H9 (cell line): ENCODE results near the gene RWDD2A. TPM values are rescaled to one million over a fixed set of nuclear protein-coding genes. Genes with fewer than 3 reads are reported as not detected.

Experiments
- DNase-seq: peaks from one replicate; pipeline ENCODE4 v3.0.0-alpha.2; 2017
- H2AFZ ChIP-seq: one replicate; pipeline ENCODE4 v1.6.1; 2013; ENCODE audit warnings: mild to moderate bottlenecking, low read length, control low read depth, moderate library complexity
- H2AK5ac ChIP-seq: 2 replicates; pipeline ENCODE4 v1.6.1; 2013; ENCODE audit warnings: low read length, control low read depth, mixed read lengths; ENCODE audit not compliant: insufficient read length
- H2BK120ac ChIP-seq: one replicate; pipeline ENCODE4 v1.6.1; 2013; ENCODE audit warnings: low read depth, mild to moderate bottlenecking, low read length, control low read depth, inconsistent platforms; ENCODE audit not compliant: poor library complexity, severe bottlenecking
- H2BK12ac ChIP-seq: 2 replicates; pipeline ENCODE4 v1.6.1; 2013; ENCODE audit warnings: low read length, control low read depth, mixed read lengths, low read depth; ENCODE audit not compliant: insufficient read length
- H2BK15ac ChIP-seq: 2 replicates; pipeline ENCODE4 v1.6.1; 2013; ENCODE audit warnings: low read depth, low read length, control low read depth
- H2BK20ac ChIP-seq: one replicate; pipeline ENCODE4 v1.6.1; 2013; ENCODE audit warnings: low read depth, mild to moderate bottlenecking, low read length, control low read depth, inconsistent platforms; ENCODE audit not compliant: poor library complexity, severe bottlenecking
- H2BK5ac ChIP-seq: 2 replicates; pipeline ENCODE4 v1.6.1; 2013; ENCODE audit warnings: low read length, control low read depth, mixed read lengths; ENCODE audit not compliant: insufficient read length
- H3K14ac ChIP-seq: 2 replicates; pipeline ENCODE4 v1.6.1; 2013; ENCODE audit warnings: low read length, control low read depth; ENCODE audit not compliant: insufficient read depth
- H3K18ac ChIP-seq: 2 replicates; pipeline ENCODE4 v1.6.1; 2013; ENCODE audit warnings: low read depth, mild to moderate bottlenecking, mixed read lengths, low read length, control low read depth; ENCODE audit not compliant: insufficient read length
- H3K23ac ChIP-seq: 2 replicates; pipeline ENCODE4 v1.6.1; 2013; ENCODE audit warnings: low read length, control low read depth, mixed read lengths, low read depth; ENCODE audit not compliant: insufficient read length
- H3K23me2 ChIP-seq: 2 replicates; pipeline ENCODE4 v1.6.1; 2013; ENCODE audit warnings: low read depth, mild to moderate bottlenecking, mixed read lengths, low read length, control low read depth; ENCODE audit not compliant: insufficient read length, poor library complexity, severe bottlenecking
- H3K27ac ChIP-seq: 2 replicates; pipeline ENCODE4 v1.5.1; 2013; ENCODE audit warnings: low read length, control low read depth, mixed read lengths, low read depth; ENCODE audit not compliant: insufficient read length
- H3K27me3 ChIP-seq: 2 replicates; pipeline ENCODE4 v1.6.1; 2013; ENCODE audit warnings: low read length, control low read depth, inconsistent platforms; ENCODE audit not compliant: insufficient read depth
- H3K4ac ChIP-seq: 2 replicates; pipeline ENCODE4 v1.6.1; 2013; ENCODE audit warnings: low read depth, mild to moderate bottlenecking, control low read depth, inconsistent platforms, low read length, moderate library complexity
- H3K4me1 ChIP-seq: 2 replicates; pipeline ENCODE4 v1.6.1; 2013; ENCODE audit warnings: low read length, control low read depth, inconsistent platforms; ENCODE audit not compliant: insufficient read depth
- H3K4me2 ChIP-seq: 2 replicates; pipeline ENCODE4 v1.6.1; 2013; ENCODE audit warnings: low read length, control low read depth, mixed read lengths; ENCODE audit not compliant: insufficient read length, insufficient read depth
- H3K56ac ChIP-seq: 2 replicates; pipeline ENCODE4 v1.6.1; 2013; ENCODE audit warnings: low read depth, mild to moderate bottlenecking, mixed read lengths, low read length, control low read depth; ENCODE audit not compliant: insufficient read length
- H3K79me1 ChIP-seq: 2 replicates; pipeline ENCODE4 v1.6.1; 2013; ENCODE audit warnings: low read depth, mild to moderate bottlenecking, moderate library complexity, low read length, control low read depth, inconsistent platforms; ENCODE audit not compliant: insufficient read depth, poor library complexity, severe bottlenecking
- H3K79me2 ChIP-seq: 2 replicates; pipeline ENCODE4 v1.6.1; 2013; ENCODE audit warnings: low read length, control low read depth, inconsistent platforms; ENCODE audit not compliant: insufficient read depth
- H3K9ac ChIP-seq: 2 replicates; pipeline ENCODE4 v1.6.1; 2013; ENCODE audit warnings: low read length, control low read depth, mixed read lengths; ENCODE audit not compliant: insufficient read length; ENCODE audit errors: extremely low read depth
- H3K9me3 ChIP-seq: one replicate; pipeline ENCODE4 v1.6.1; 2013; ENCODE audit warnings: low read depth, low read length, inconsistent platforms; ENCODE audit not compliant: control insufficient read depth
- H3T11ph ChIP-seq: one replicate; pipeline ENCODE4 v1.6.1; 2013; ENCODE audit warnings: mild to moderate bottlenecking, low read length, control low read depth, inconsistent platforms
- H4K20me1 ChIP-seq: one replicate; pipeline ENCODE4 v1.6.1; 2013; ENCODE audit not compliant: control insufficient read depth, insufficient read length, insufficient read depth
- H4K5ac ChIP-seq: 2 replicates; pipeline ENCODE4 v1.6.1; 2013; ENCODE audit warnings: low read depth, mild to moderate bottlenecking, mixed read lengths, low read length, control low read depth; ENCODE audit not compliant: insufficient read length
- H4K8ac ChIP-seq: replicated peaks from 2 replicates; pipeline ENCODE4 v1.6.1; 2013; ENCODE audit warnings: low read length, control low read depth, mixed read lengths, low read depth; ENCODE audit not compliant: insufficient read length
- H4K91ac ChIP-seq: 2 replicates; pipeline ENCODE4 v1.6.1; 2013; ENCODE audit warnings: low read depth, mild to moderate bottlenecking, moderate library complexity, mixed read lengths, low read length, control low read depth; ENCODE audit not compliant: insufficient read length
- H3K27ac Mint-ChIP-seq, 3 experiments: 2 replicates in 2 of 3; 3 replicates in 1 of 3; pipeline ENCODE4 v1.8.0; 2020 to 2021; ENCODE audit warnings: mixed read lengths in 3 of 3, mild to moderate bottlenecking in 1 of 3, moderate library complexity in 1 of 3
- H3K27me3 Mint-ChIP-seq: 2 replicates; pipeline ENCODE4 v1.8.0; 2021; ENCODE audit warnings: low read depth, mild to moderate bottlenecking, moderate library complexity, mixed read lengths
- H3K36me3 Mint-ChIP-seq, 3 experiments: 2 replicates in 2 of 3; 3 replicates in 1 of 3; pipeline ENCODE4 v1.8.0; 2020 to 2021; ENCODE audit warnings: low read depth in 3 of 3, mixed read lengths in 3 of 3; ENCODE audit not compliant: insufficient read depth in 1 of 3
- H3K4me1 Mint-ChIP-seq, 2 experiments: 2 replicates each; pipeline ENCODE4 v1.8.0; 2020; ENCODE audit warnings: mixed read lengths in 2 of 2
- H3K4me3 Mint-ChIP-seq, 2 experiments: 2 replicates in 1 of 2; 3 replicates in 1 of 2; pipeline ENCODE4 v1.8.0; 2020 to 2021; ENCODE audit warnings: mild to moderate bottlenecking in 2 of 2, mixed read lengths in 2 of 2, moderate library complexity in 1 of 2
- H3K9me3 Mint-ChIP-seq, 2 experiments: 2 replicates in 1 of 2; 3 replicates in 1 of 2; pipeline ENCODE4 v1.8.0; 2020; ENCODE audit warnings: mild to moderate bottlenecking in 2 of 2, mixed read lengths in 2 of 2, moderate library complexity in 1 of 2
- CTCF ChIP-seq: fragments of 200-600 bp; sonication (generic); conservative IDR thresholded peaks from 3 replicates; pipeline ENCODE4 v1.8.0; 2021; ENCODE audit warnings: antibody characterized with exemption, mild to moderate bottlenecking
- WGBS: extraction: QIAGEN DNeasy Blood & Tissue Kit; methylation state at CpG from one replicate; pipeline ENCODE4 v1.1.7; 2013; ENCODE audit warnings: missing lambda C conversion rate, low lambda C conversion rate, mixed read lengths; ENCODE audit not compliant: insufficient read length; ENCODE audit errors: extremely low coverage; 5-methylcytosine and 5-hydroxymethylcytosine counted together
- long read RNA-seq: library from polyadenylated mRNA; unstranded; transcript quantifications from one replicate; pipeline ENCODE4 v2.0.0, GENCODE V29; 2020
- total RNA-seq: library from RNA; stranded (reverse); gene quantifications from 2 replicates; pipeline ENCODE4 v1.2.1, GENCODE V29; 2021

Gene RWDD2A
- total RNA-seq: 2.9 and 3.2 TPM in 2 replicates
- long read RNA-seq, transcript RWDD2A-201 (3 exons, 3,744 nt): major isoform, 7 of 25 reads
- long read RNA-seq, partial matches to known transcripts: 7 of 25 reads
- long read RNA-seq, other reads (novel, unspliced or antisense): 11 of 25 reads

- no peaks in the 10 kb centered on the region for H3K4me1 ChIP-seq
- peak; percentile 91 for DNase-seq
- H3K27ac ChIP-seq: no peak within 1 kb of the TSS
- Mint-ChIP-seq H3K27ac (peak within 1 kb of the TSS; percentile 96 to 98 (median 97)), H3K9me3 (no peaks in the 10 kb centered on the region), H3K4me3 (peak within 1 kb of the TSS; percentile 98), H3K27me3 (no peaks in the 10 kb centered on the region), H3K4me1 (peaks cover 17 to 24% of the 10 kb centered on the region in 2 experiments), H3K36me3 (peaks cover 15 to 52% (median 51%) of the 10 kb centered on the region in 3 experiments)
- H3K14ac ChIP-seq: peak within 1 kb of the TSS; percentile 81
- H4K91ac ChIP-seq: no peak within 1 kb of the TSS
- no peak within 1 kb of the TSS for H2BK12ac ChIP-seq
- H4K20me1 ChIP-seq: no peaks in the 10 kb centered on the region
- no peaks in the 10 kb centered on the region for H3K9me3 ChIP-seq
- no peak within 1 kb of the TSS for H2BK15ac ChIP-seq
- H3K23me2 ChIP-seq: peaks cover 8% of the 10 kb centered on the region
- no peak within 1 kb of the TSS for H2AK5ac ChIP-seq
- no peak within 1 kb of the TSS for H2AFZ ChIP-seq
- no CpG with 5 or more reads among the region's 88 CpGs for WGBS
- H3K56ac ChIP-seq: no peak within 1 kb of the TSS
- no peak within 1 kb of the TSS for H3T11ph ChIP-seq
- no peaks in the 10 kb centered on the region for H3K27me3 ChIP-seq
- no peak within 1 kb of the TSS for H2BK5ac ChIP-seq
- H3K79me2 ChIP-seq: peaks cover 3% of the 10 kb centered on the region; the same call in 1 of the 2 replicates
- no peak within 1 kb of the TSS for H3K23ac ChIP-seq
- H3K4ac ChIP-seq: no peak within 1 kb of the TSS
- H3K79me1 ChIP-seq: no peaks in the 10 kb centered on the region
- H3K9ac ChIP-seq: peak within 1 kb of the TSS; percentile 55
- no peak within 1 kb of the TSS for H4K8ac ChIP-seq
- H3K18ac ChIP-seq: no peak within 1 kb of the TSS
- TF ChIP-seq CTCF: no peak
- H2BK120ac ChIP-seq: no peak within 1 kb of the TSS
- H4K5ac ChIP-seq: no peak within 1 kb of the TSS
- no peak within 1 kb of the TSS for H2BK20ac ChIP-seq
- H3K4me2 ChIP-seq: peak within 1 kb of the TSS; percentile 91
These were observed at the start of gene RWDD2A, which contains the start of gene PGM3 for GRCh38 chr6:83192871-83193746. Gene RWDD2A (plus strand): TSS chr6:83193357. CDS start chr6:83194452, 1,095 bp downstream. Gene PGM3 (minus strand): TSS chr6:83193265. CDS start chr6:83191012, 2,253 bp downstream.
